OCI-LY1 (cell line): Measurements from ENCODE around the gene LRRC14B.

Experiments
- H2AFZ ChIP-seq: fragments of 200-600 bp; sonication (generic), shearing (Covaris generic); 2 replicates; pipeline ENCODE4 v1.6.0; 2014; ENCODE audit warnings: antibody characterized with exemption, mild to moderate bottlenecking, low read length
- H3F3A ChIP-seq: fragments of 200-600 bp; sonication (generic), shearing (Covaris generic); 2 replicates; pipeline ENCODE4 v1.6.0; 2014; ENCODE audit warnings: mild to moderate bottlenecking, antibody characterized with exemption, low read length, moderate library complexity; ENCODE audit not compliant: insufficient read depth
- H3K27ac ChIP-seq: fragments of 200-600 bp; sonication (generic); 2 replicates; pipeline ENCODE4 v1.5.1; 2014; ENCODE audit warnings: low read length, mixed run types, mild to moderate bottlenecking, low read depth; ENCODE audit not compliant: poor library complexity, severe bottlenecking
- H3K27me3 ChIP-seq: fragments of 200-600 bp; sonication (generic); 2 replicates; pipeline ENCODE4 v1.6.0; 2014; ENCODE audit warnings: antibody characterized with exemption, mild to moderate bottlenecking, low read length, moderate library complexity; ENCODE audit not compliant: insufficient read depth
- H3K36me3 ChIP-seq: fragments of 200-600 bp; sonication (generic); 2 replicates; pipeline ENCODE4 v1.6.1; 2014; ENCODE audit warnings: mild to moderate bottlenecking, antibody characterized with exemption, low read length, moderate library complexity, mixed read lengths; ENCODE audit not compliant: insufficient read depth
- H3K4me1 ChIP-seq: fragments of 200-600 bp; sonication (generic); 2 replicates; pipeline ENCODE4 v1.5.1; 2014; ENCODE audit warnings: mild to moderate bottlenecking, low read length, moderate library complexity; ENCODE audit not compliant: insufficient read depth, severe bottlenecking
- H3K4me2 ChIP-seq: fragments of 200-600 bp; sonication (generic), shearing (Covaris generic); 2 replicates; pipeline ENCODE4 v1.6.1; 2014; ENCODE audit warnings: low read length
- H3K4me3 ChIP-seq: fragments of 200-600 bp; sonication (generic); 2 replicates; pipeline ENCODE4 v1.5.1; 2014; ENCODE audit warnings: low read length, low read depth, mild to moderate bottlenecking, mixed read lengths; ENCODE audit not compliant: poor library complexity, severe bottlenecking
- H3K79me2 ChIP-seq: fragments of 200-600 bp; shearing (Covaris generic); 2 replicates; pipeline ENCODE4 v1.6.1; 2016; ENCODE audit warnings: mixed run types, low read length, mixed read lengths; ENCODE audit not compliant: insufficient read depth
- H3K9ac ChIP-seq: fragments of 200-600 bp; sonication (generic), shearing (Covaris generic); 2 replicates; pipeline ENCODE4 v1.6.1; 2014; ENCODE audit warnings: mild to moderate bottlenecking, low read length, mixed read lengths
- H3K9me2 ChIP-seq: fragments of 200-600 bp; sonication (generic), shearing (Covaris generic); 2 replicates; pipeline ENCODE4 v1.6.1; 2014; ENCODE audit warnings: low read depth, mild to moderate bottlenecking, low read length, mixed read lengths
- H3K9me3 ChIP-seq: fragments of 200-600 bp; shearing (Covaris generic); 2 replicates; pipeline ENCODE4 v1.6.1; 2014; ENCODE audit warnings: low read length, mixed read lengths
- H4K20me1 ChIP-seq: fragments of 200-600 bp; sonication (generic), shearing (Covaris generic); 2 replicates; pipeline ENCODE4 v1.6.0; 2016; ENCODE audit warnings: mild to moderate bottlenecking, low read length; ENCODE audit not compliant: insufficient read depth
- CTCF ChIP-seq: fragments of 200-600 bp; sonication (generic), shearing (Covaris generic); IDR thresholded peaks from 2 replicates; pipeline ENCODE4 v1.5.1; 2017; ENCODE audit warnings: mild to moderate bottlenecking, antibody characterized with exemption, low read length, moderate library complexity, mixed read lengths
- EZH2 ChIP-seq: fragments of 200-600 bp; sonication (generic), shearing (Covaris generic); IDR thresholded peaks from 2 replicates; pipeline ENCODE4 v1.8.0; 2017; ENCODE audit warnings: borderline replicate concordance, mixed run types, mild to moderate bottlenecking, antibody characterized with exemption, low read length, moderate library complexity, mixed read lengths

Gene LRRC14B

GRCh38 chr5:155651-156410 is 35.5 kb upstream of the LRRC14B start:
- H3K4me2 ChIP-seq, result no peak overlapping the region

GRCh38 chr5:156411-157072 is 34.8 kb upstream of the LRRC14B start:
- no peaks in the 10 kb centered on the region for H3K79me2 ChIP-seq
- H3K4me3 ChIP-seq, result no peak overlapping the region
- no peaks in the 10 kb centered on the region for H3K36me3 ChIP-seq
- H3K27ac ChIP-seq, result no peak overlapping the region
- H3K4me2 ChIP-seq, result no peak overlapping the region
- H3K9me2 ChIP-seq, result no peaks in the 10 kb centered on the region
- H3K27me3 ChIP-seq, result peaks cover 4% of the 10 kb centered on the region; the same call in 1 of the 2 replicates
- TF ChIP-seq CTCF, result no peak
- no peak for TF ChIP-seq EZH2
- H2AFZ ChIP-seq, result no peak overlapping the region
- peaks cover 3% of the 10 kb centered on the region for H3K4me1 ChIP-seq
- H3K9me3 ChIP-seq, result no peaks in the 10 kb centered on the region
- no peaks in the 10 kb centered on the region for H4K20me1 ChIP-seq
- H3K9ac ChIP-seq, result no peak overlapping the region
- H3F3A ChIP-seq, result no peaks in the 10 kb centered on the region

More at GRCh38 chr5:155651-156410, 35.5 kb upstream of the LRRC14B start:
- Histone ChIP-seq H3K9ac (no peak overlapping the region), H4K20me1 (no peaks in the 10 kb centered on the region), H3K27me3 (peaks cover under 1% of the 10 kb centered on the region; the same call in 1 of the 2 replicates), H3K4me1 (peaks cover 3% of the 10 kb centered on the region), H3K9me2 (no peaks in the 10 kb centered on the region), H2AFZ (no peak overlapping the region), H3K36me3 (no peaks in the 10 kb centered on the region), H3K27ac (no peak overlapping the region), H3K9me3 (no peaks in the 10 kb centered on the region), H3K79me2 (no peaks in the 10 kb centered on the region), H3K4me3 (no peak overlapping the region), H3F3A (no peaks in the 10 kb centered on the region)
- TF ChIP-seq CTCF, result no peak

GRCh38 chr5:157126-157715 is 34.1 kb upstream of the LRRC14B start:
- H3K36me3 ChIP-seq, result no peaks in the 10 kb centered on the region
- H3K9ac ChIP-seq, result no peak overlapping the region
- H3F3A ChIP-seq, result no peaks in the 10 kb centered on the region
- H2AFZ ChIP-seq, result no peak overlapping the region
- no peak overlapping the region for H3K4me2 ChIP-seq
- TF ChIP-seq EZH2, result no peak
- TF ChIP-seq CTCF, result no peak
- H3K9me2 ChIP-seq, result no peaks in the 10 kb centered on the region
- no peaks in the 10 kb centered on the region for H3K9me3 ChIP-seq
- H4K20me1 ChIP-seq, result no peaks in the 10 kb centered on the region
- H3K27me3 ChIP-seq, result peaks cover 4% of the 10 kb centered on the region; the same call in 1 of the 2 replicates
- H3K79me2 ChIP-seq, result no peaks in the 10 kb centered on the region
- no peak overlapping the region for H3K27ac ChIP-seq
- peaks cover 3% of the 10 kb centered on the region for H3K4me1 ChIP-seq
- H3K4me3 ChIP-seq, result no peak overlapping the region
